ENCODE data around the gene PNPLA5. TPM values are rescaled to one million over a fixed set of nuclear protein-coding genes. Genes with fewer than 3 reads are reported as not detected.
A peak's percentile ranks its signal among the peaks of the same experiment; 100 is the strongest.
"Not testable (repeated sequence)": the region's sequence is repeated elsewhere in the genome, so short reads cannot be mapped to it uniquely, and the experiment has no call there.

The PNPLA5 gene
- total RNA-seq, 1 donor from 2014 or later: not detected

- no peaks in the 10 kb centered on the region for H3K36me3 ChIP-seq (ENCODE audit: control insufficient read depth, insufficient read depth, low read length)
- TF ChIP-seq CTCF (IDR thresholded peaks at IDR 0.05; ENCODE audit: insufficient read depth, low read length, poor library complexity, severe bottlenecking): no peak
- no peak for DNase-seq (ENCODE audit: low read depth)
- H3K27me3 ChIP-seq (ENCODE audit: control insufficient read depth, insufficient read depth, low read length): peaks cover 10% of the 10 kb centered on the region
- no peak overlapping the region for H3K4me3 ChIP-seq (ENCODE audit: low read depth, low read length)
Observed at GRCh38 chr22:43910178-43910695, 18.4 kb upstream of the PNPLA5 start.

GRCh38 chr22:43909708-43910107 is 17.9 kb upstream of the PNPLA5 start:
- no peak overlapping the region for H3K4me3 ChIP-seq (ENCODE audit: low read depth, low read length)
- H3K27me3 ChIP-seq (ENCODE audit: control insufficient read depth, insufficient read depth, low read length): peaks cover 10% of the 10 kb centered on the region
- TF ChIP-seq CTCF (IDR thresholded peaks at IDR 0.05; ENCODE audit: insufficient read depth, low read length, poor library complexity, severe bottlenecking): no peak
- DNase-seq (ENCODE audit: low read depth): no peak
- H3K36me3 ChIP-seq (ENCODE audit: control insufficient read depth, insufficient read depth, low read length): no peaks in the 10 kb centered on the region

- no peak for TF ChIP-seq CTCF (IDR thresholded peaks at IDR 0.05; ENCODE audit: insufficient read depth, low read length, poor library complexity, severe bottlenecking)
- no peak overlapping the region for H3K4me3 ChIP-seq (ENCODE audit: low read depth, low read length)
- H3K27me3 ChIP-seq (ENCODE audit: control insufficient read depth, insufficient read depth, low read length): peaks cover 6% of the 10 kb centered on the region
- H3K36me3 ChIP-seq (ENCODE audit: control insufficient read depth, insufficient read depth, low read length): no peaks in the 10 kb centered on the region
- no peak for DNase-seq (ENCODE audit: low read depth)
Observed at GRCh38 chr22:43905681-43906080, 13.9 kb upstream of the PNPLA5 start.

GRCh38 chr22:43904412-43904811 is 12.6 kb upstream of the PNPLA5 start:
- H3K36me3 ChIP-seq (ENCODE audit: control insufficient read depth, insufficient read depth, low read length); H3K4me3 ChIP-seq (ENCODE audit: low read depth, low read length); DNase-seq (ENCODE audit: low read depth); H3K27me3 ChIP-seq (ENCODE audit: control insufficient read depth, insufficient read depth, low read length): not testable (repeated sequence)
- TF ChIP-seq CTCF (IDR thresholded peaks at IDR 0.05; ENCODE audit: insufficient read depth, low read length, poor library complexity, severe bottlenecking): peak; percentile 20

- not testable (repeated sequence) for H3K4me3 ChIP-seq (ENCODE audit: low read depth, low read length); DNase-seq (ENCODE audit: low read depth); H3K27me3 ChIP-seq (ENCODE audit: control insufficient read depth, insufficient read depth, low read length); H3K36me3 ChIP-seq (ENCODE audit: control insufficient read depth, insufficient read depth, low read length)
Observed at GRCh38 chr22:43903033-43903432, 11.2 kb upstream of the PNPLA5 start.

GRCh38 chr22:43901976-43902643 is 10.3 kb upstream of the PNPLA5 start:
- no peak for TF ChIP-seq CTCF (IDR thresholded peaks at IDR 0.05; ENCODE audit: insufficient read depth, low read length, poor library complexity, severe bottlenecking)
- Histone ChIP-seq H3K27me3 (ENCODE audit: control insufficient read depth, insufficient read depth, low read length) (no peaks in the 10 kb centered on the region), H3K4me3 (ENCODE audit: low read depth, low read length) (no peak overlapping the region), H3K36me3 (ENCODE audit: control insufficient read depth, insufficient read depth, low read length) (no peaks in the 10 kb centered on the region)
- DNase-seq (ENCODE audit: low read depth): peak; percentile 38

All from kidney epithelial cell (primary cell).